Subcutaneous adipose tissue (tissue), 4 donors: Measurements from ENCODE around the gene MCF2. TPM values are rescaled to one million over a fixed set of nuclear protein-coding genes. Genes with fewer than 3 reads are reported as not detected.

Source experiments
- CTCF ChIP-seq: fragments of 450-650 bp; IDR thresholded peaks from one replicate; pipeline ENCODE4 v1.5.1; 2016; ENCODE audit warnings: low read depth, mild to moderate bottlenecking, control low read depth, antibody characterized with exemption, moderate library complexity
- total RNA-seq, 4 donors: library from RNA; depleted of rRNA; stranded (reverse); fragments of >200 nt; gene quantifications; one replicate each; pipeline ENCODE4 v1.1.0, GENCODE V29; 2016

MCF2 gene
- total RNA-seq, 4 donors from 2014 or later, result not detected

- no peak for TF ChIP-seq CTCF
Observed at GRCh38 chrX:139559383-139560042, 148.5 kb downstream of the MCF2 start.

GRCh38 chrX:139554991-139555675 lies 152.8 kb downstream of the MCF2 start:
- TF ChIP-seq CTCF, result no peak

GRCh38 chrX:139554376-139554775 lies 153.6 kb downstream of the MCF2 start:
- no peak for TF ChIP-seq CTCF

GRCh38 chrX:139544591-139544990 lies 163.4 kb downstream of the MCF2 start:
- TF ChIP-seq CTCF, result no peak

- TF ChIP-seq CTCF, result no peak
Observed at GRCh38 chrX:139543920-139544319, 164.0 kb downstream of the MCF2 start.

GRCh38 chrX:139542652-139543051 lies 165.3 kb downstream of the MCF2 start:
- TF ChIP-seq CTCF, result no peak

- no peak for TF ChIP-seq CTCF
Observed at GRCh38 chrX:139538907-139539790, 168.8 kb downstream of the MCF2 start.
